ENCODE measurements around the gene CFAP97. TPM values are rescaled to one million over a fixed set of nuclear protein-coding genes. Genes with fewer than 3 reads are reported as not detected.
A peak's percentile ranks its signal among the peaks of the same experiment; 100 is the strongest.
"Not testable (repeated sequence)": the region's sequence is repeated elsewhere in the genome, so short reads cannot be mapped to it uniquely, and the experiment has no call there.

Gene CFAP97
- total RNA-seq, 1 donor = 56.1 TPM

DNA sequence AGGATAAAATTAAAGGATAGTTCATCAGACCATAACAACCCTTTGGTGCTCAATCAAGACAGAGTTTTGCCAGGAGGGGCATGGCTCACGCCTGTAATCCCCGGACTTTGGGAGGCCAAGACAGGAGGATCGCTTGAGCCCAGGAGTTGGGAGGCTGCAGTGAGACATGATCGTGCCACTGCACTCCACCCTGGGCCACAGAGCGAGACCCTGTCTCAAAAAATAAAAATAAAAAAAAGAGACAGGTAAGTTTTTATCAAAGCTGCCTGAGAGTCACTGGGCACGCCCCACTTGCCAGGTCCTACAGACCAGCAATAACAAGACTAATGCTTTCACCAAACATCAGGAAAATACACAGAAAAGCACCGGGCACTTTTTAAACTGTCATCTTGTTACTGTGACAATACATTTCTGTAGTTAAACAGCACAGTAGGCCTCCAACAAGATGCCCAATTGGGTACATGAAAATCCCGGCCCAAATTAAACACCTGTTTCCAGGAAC lies 765 bp downstream of the CFAP97 start:
- TF ChIP-seq, protein P1, sequence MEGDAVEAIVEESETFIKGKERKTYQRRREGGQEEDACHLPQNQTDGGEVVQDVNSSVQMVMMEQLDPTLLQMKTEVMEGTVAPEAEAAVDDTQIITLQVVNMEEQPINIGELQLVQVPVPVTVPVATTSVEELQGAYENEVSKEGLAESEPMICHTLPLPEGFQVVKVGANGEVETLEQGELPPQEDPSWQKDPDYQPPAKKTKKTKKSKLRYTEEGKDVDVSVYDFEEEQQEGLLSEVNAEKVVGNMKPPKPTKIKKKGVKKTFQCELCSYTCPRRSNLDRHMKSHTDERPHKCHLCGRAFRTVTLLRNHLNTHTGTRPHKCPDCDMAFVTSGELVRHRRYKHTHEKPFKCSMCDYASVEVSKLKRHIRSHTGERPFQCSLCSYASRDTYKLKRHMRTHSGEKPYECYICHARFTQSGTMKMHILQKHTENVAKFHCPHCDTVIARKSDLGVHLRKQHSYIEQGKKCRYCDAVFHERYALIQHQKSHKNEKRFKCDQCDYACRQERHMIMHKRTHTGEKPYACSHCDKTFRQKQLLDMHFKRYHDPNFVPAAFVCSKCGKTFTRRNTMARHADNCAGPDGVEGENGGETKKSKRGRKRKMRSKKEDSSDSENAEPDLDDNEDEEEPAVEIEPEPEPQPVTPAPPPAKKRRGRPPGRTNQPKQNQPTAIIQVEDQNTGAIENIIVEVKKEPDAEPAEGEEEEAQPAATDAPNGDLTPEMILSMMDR (IDR thresholded peaks at IDR 0.05; ENCODE audit: insufficient read depth, low read depth, low read length) = no peak
- no peak for DNase-seq (ENCODE audit: low read depth)
- peak overlapping the region; percentile 60 for H3K4me3 ChIP-seq (ENCODE audit: low read depth, low read length)

DNA sequence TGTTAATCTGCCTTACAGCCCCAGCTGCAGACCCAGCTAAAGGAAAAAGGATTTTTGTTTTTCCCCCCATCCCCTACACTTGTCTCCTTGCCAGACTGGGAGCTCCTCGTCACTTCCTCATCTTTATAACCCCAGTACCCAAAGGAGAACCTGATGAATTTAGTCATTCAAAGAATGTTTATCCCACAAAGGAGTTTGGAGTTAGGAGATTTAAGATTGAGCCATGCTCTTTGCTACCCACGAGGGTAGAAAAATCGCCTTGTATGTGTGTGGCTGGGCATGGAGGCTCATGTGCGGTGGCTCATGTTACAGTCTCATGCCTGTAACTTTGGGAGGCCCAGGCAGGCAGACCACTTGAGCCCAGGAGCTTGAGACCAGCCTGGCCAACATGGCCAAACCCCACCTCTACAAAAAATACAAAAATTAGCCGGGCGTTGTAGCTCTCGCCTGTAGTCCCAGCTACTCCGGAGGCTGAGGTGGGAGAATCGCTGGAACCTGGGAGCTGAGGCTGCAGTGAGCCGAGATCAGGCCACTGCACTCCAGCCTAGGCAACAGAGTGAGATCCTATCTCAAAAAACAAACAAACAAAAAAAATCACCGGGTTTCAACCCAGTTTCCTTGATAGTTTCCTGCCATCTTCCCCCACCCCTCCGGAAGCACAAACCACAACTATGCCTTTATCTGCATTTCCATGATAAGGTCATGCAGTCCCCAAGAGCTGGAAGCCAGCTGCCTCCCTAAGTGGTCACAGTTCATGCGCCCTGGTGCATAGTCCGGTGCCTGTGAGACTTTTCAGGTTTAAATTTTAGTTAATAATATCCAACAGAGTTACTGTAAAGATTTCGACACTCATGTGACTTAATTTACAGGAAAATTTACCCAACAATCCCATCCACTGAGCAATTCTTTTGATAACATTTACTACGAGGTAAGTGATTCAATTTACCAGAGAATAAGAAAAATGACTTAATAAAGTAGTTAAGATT lies 1.5 kb downstream of the CFAP97 start:
- peak; percentile 77 for DNase-seq (ENCODE audit: low read depth)
- H3K4me3 ChIP-seq (ENCODE audit: low read depth, low read length) = peak overlapping the region; percentile 60
- TF ChIP-seq, protein P1 (IDR thresholded peaks at IDR 0.05; ENCODE audit: insufficient read depth, low read depth, low read length) = no peak

DNA sequence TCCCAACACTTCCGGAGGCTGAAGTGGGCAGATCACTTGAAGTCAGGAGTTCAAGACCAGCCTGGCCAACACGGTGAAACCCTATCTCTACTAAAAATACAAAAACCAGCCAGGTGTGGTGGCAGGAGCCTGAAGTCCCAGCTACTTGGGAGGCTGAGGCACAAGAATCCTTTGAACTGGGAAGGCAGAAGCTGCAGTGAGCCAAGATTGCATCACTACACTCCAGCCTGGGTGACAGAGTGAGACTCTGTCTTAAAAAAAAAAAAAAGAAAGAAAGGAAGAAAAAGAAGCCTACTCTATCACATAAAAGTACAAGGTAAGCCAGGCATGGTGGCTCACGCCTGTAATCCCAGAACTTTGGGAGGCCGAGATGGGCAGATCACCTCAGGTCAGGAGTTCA lies 5.6 kb downstream of the CFAP97 start:
- DNase-seq (ENCODE audit: low read depth); H3K4me3 ChIP-seq (ENCODE audit: low read depth, low read length): not testable (repeated sequence)

DNA sequence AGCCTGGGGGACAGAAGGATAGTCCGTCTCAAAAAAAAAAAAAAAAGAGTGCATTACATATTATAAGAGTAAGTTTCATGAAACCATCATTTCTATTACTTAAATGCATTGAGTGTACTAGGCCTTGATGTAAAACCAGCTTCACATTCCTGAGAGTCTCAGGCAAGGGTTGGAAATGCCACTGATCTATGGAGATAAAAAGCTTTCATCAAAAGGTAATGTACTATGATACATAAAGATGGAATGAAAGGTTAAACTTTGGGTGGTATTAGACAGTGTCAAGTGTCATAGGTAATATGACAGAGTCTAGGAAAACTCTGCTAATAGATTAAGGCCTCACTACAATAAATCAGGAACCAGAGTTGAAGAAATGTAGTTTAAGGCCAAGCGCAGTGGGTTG lies 7.4 kb downstream of the CFAP97 start:
- TF ChIP-seq, protein P1 (IDR thresholded peaks at IDR 0.05; ENCODE audit: insufficient read depth, low read depth, low read length) = no peak
- no peak for DNase-seq (ENCODE audit: low read depth)
- no peak overlapping the region for H3K4me3 ChIP-seq (ENCODE audit: low read depth, low read length)

DNA sequence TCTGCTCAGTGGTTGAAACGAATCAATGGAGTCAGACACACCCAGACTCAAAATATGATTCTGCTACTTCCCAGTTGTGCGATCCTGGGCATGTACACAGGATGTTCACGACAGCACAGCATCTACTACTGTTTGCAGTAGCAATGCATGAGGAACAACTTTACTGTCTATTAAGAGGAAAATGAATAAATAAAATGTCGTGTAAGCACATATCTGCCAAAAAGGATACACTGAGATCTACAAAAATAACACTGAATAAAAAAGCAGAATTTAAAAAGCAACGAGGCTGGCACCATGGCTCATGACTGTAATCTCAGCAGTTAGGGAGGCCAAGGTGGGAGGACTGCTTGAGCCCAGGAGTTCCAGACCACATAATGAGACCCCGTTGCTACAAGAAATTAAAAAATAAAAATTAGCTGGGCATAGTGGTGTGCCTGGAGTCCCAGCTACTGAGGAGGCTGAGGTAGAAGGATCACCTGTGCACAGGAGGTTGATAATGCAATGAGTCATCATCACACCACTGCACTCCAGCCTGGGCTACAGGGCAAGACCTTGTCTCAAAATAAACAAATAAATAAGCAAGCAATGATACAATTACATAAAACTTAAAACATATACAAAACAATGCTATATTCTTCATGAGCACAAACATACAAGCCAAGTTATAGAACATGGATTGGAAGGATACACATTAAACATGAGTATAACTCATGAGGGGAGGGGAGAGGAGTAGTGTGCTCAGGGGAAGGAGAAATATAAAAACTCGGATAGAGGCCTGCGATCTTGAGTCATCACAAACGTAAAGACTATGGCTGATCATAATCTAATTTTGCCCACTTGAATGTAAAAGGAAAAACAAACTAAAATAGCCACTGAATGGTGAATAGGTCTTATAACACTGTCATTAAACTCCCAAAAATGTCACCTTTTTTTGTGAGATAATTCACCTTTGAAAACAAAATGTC lies 8.6 kb downstream of the CFAP97 start:
- no peak overlapping the region for H3K4me3 ChIP-seq (ENCODE audit: low read depth, low read length)
- DNase-seq (ENCODE audit: low read depth) = no peak
- TF ChIP-seq, protein P1 (IDR thresholded peaks at IDR 0.05; ENCODE audit: insufficient read depth, low read depth, low read length) = no peak

DNA sequence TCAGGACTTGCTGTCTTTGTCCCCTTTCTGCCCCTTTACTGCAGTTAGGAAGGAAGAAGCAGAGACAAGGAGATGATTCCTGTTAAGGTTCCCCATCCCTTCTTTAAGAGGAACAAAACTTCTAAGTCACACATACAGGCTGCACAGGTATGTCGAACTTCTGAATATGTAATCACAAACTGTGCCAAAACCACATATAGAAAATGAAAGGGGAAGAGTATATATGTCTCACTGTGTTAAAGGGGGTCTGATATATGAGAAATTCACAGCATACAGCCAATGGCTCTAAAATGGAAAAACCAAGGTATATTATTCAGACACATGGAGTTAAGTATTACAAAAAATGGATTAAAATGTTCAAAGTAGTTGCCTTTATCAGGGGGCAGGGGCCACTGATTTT lies 11.7 kb downstream of the CFAP97 start:
- no peak overlapping the region for H3K4me3 ChIP-seq (ENCODE audit: low read depth, low read length)
- DNase-seq (ENCODE audit: low read depth) = no peak
- TF ChIP-seq, protein P1 (IDR thresholded peaks at IDR 0.05; ENCODE audit: insufficient read depth, low read depth, low read length) = no peak

Data from fibroblast of villous mesenchyme (primary cell).